GM19395 (cell line): ENCODE data around the gene USP7.
"Not testable (repeated sequence)": the region's sequence is repeated elsewhere in the genome, so short reads cannot be mapped to it uniquely, and the experiment has no call there.

Source experiments
- ATAC-seq: cut with Tn5 transposase; IDR thresholded peaks from one replicate; pipeline ENCODE4 v1.9.1; 2021; ENCODE audit warnings: mild to moderate bottlenecking, moderate library complexity; ENCODE audit not compliant: unreplicated experiment

Gene USP7

GRCh38 chr16:8848939-8849391, 114.7 kb downstream of the USP7 start:
- ATAC-seq: no peak

- no peak for ATAC-seq
These were observed 115.3 kb downstream of the USP7 start for GRCh38 chr16:8848231-8848938.

GRCh38 chr16:8847623-8848022, 116.1 kb downstream of the USP7 start:
- ATAC-seq: no peak

- ATAC-seq: no peak
These were observed 116.6 kb downstream of the USP7 start for GRCh38 chr16:8847145-8847544.

- ATAC-seq: no peak
These were observed 117.2 kb downstream of the USP7 start for GRCh38 chr16:8846401-8846932.

GRCh38 chr16:8845699-8846298, 117.9 kb downstream of the USP7 start:
- ATAC-seq: no peak

GRCh38 chr16:8843296-8843695, 120.4 kb downstream of the USP7 start:
- not testable (repeated sequence) for ATAC-seq
